ENCODE data around the gene ARNT2.

DNA sequence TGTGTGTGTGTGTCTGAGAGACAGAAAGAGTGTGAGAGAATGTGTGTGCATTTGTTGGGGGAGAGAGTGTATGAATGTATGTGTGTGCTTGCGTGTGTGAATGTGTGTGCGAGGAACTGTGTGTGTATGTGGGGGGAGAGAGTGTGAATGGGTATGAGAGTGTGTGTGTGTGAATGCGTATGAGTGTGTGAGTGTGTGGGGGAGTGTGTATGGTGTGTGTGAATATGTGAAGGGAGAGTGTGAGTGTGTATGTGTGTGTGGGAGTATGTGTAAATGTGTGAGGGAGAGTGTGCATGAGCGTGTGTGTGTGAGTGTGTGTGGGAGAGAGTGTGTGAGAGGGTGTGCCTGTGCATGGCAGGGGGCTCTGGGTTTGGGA is 211.2 kb downstream of the ARNT2 start:
- TF ChIP-seq, protein P1, sequence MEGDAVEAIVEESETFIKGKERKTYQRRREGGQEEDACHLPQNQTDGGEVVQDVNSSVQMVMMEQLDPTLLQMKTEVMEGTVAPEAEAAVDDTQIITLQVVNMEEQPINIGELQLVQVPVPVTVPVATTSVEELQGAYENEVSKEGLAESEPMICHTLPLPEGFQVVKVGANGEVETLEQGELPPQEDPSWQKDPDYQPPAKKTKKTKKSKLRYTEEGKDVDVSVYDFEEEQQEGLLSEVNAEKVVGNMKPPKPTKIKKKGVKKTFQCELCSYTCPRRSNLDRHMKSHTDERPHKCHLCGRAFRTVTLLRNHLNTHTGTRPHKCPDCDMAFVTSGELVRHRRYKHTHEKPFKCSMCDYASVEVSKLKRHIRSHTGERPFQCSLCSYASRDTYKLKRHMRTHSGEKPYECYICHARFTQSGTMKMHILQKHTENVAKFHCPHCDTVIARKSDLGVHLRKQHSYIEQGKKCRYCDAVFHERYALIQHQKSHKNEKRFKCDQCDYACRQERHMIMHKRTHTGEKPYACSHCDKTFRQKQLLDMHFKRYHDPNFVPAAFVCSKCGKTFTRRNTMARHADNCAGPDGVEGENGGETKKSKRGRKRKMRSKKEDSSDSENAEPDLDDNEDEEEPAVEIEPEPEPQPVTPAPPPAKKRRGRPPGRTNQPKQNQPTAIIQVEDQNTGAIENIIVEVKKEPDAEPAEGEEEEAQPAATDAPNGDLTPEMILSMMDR (IDR thresholded peaks at IDR 0.05) = no peak
- no peak for TF ChIP-seq EP300 (IDR thresholded peaks at IDR 0.05)
